ENCODE measurements around the gene OR5B21.

The OR5B21 gene

DNA sequence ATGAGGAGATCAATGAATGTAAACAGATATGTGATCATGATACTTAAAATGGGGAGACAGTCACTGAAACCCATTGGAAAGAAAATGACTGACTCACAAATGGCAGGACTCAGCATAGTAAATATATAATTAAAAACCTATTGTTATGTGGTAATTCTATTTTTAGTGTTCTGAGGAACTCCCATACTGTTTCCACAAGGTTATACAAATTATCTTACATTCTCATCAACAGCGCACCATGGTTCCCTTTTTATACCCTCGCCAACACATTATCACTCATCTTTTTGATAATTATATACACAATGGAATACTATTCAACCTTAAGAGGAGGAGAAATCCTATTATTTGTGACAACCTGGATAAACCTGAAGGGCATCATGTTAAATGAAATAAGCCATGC, 17.1 kb downstream of the OR5B21 start:
- no peak for DNase-seq

DNA sequence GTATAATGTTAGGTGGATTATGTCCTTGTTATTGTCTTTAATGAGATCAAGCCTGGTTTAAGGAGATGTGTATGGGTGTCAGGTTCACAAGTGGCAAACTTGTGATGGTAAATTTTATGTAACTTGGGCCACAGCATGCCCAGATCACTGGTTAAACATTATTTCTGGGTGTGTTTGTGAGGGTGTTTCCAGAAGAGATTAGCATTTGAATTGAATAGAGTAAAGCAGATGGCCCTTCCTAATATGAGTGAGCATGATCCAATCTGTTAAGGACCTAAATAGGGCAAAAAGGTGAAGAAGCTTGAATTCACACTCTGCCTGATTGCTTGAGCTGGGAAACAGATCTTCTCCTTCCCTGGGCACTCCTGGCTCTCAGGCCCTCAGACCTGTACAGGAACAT, 20.7 kb downstream of the OR5B21 start:
- peak in 1 of 2 experiments; percentile 47 for DNase-seq

DNA sequence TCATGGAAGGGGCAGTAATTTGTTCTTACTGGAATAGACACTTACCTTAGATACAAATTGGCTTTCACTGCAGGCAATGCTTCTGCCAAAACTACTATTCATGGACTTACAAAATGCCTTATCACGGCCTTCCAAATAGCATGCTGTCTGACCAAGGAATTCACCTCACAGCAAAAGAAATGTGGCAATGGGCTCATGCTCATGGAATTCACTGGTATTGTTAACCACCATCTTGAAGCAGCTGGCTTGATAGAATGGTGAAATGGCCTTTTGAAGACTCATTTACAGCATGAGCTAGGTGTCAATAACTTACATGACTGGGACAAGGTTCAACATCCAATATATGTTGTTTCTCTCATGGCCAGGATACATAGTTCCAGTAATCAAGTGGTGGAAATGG, 21.9 kb downstream of the OR5B21 start:
- no peak for DNase-seq

DNA sequence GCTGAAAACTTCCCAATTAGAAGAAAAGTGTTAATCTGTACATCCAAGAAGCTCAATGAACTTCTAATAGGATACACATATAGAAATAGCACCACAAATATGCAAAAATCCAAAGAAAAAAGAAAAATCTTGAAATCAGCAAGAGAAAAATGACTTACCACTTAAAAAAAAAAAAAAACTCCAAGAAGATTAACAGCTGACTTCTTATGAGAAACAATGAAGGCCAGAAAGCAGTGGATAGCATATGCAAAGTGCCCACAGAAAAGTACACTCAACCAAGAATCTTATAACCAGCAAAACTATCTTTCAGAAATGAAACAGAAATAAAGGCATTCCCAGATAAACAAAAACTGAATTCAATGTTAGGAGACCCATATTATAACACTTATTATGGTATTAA, 36.0 kb downstream of the OR5B21 start:
- DNase-seq, result no peak

DNA sequence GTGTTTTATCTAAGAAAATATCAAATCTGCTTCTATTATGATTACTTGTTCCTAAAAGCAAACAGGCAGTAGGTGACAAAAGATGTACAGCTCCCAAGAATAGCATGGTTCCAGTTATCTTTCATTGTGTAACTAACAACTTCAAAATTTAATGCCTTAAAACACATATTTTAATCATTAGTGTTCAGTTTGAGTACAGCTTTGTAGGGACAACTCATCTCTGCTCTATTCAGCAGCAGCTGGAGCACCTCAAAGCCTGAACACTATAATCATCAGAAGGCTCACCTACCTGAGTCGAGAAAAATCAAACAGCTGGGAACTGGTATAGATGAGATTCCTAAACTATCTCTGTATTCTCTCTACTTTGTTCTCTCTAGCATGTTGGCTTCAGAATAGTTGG, 41.6 kb downstream of the OR5B21 start:
- DNase-seq, result no peak

DNA sequence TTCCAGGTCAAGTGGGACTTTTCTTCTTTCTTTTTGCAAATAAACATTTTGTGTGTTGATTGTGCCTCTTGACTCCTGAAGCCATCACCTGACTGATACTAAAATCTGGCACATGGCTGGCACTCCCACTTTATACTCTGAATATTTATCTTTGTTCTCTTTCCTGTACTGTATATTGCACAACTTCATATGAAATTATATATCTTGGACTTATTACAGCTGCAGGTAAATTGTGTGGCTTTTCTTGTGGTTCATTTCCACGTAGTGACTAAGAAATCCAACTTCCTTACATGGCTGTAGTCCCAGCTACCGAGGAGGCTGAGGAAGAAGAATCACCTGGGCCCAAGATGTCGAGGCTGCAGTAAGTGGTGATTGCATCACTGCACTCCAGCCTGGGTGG, 42.2 kb downstream of the OR5B21 start:
- no peak for DNase-seq

All from NCI-H524 (cell line).